HepG2 (cell line): Measurements from ENCODE around the gene RAB6B. TPM values are rescaled to one million over a fixed set of nuclear protein-coding genes. Genes with fewer than 3 reads are reported as not detected.

ENCODE experiments used
- ATAC-seq: fragments of 200-7000 bp; cut with Tn5 transposase; 3 replicates; pipeline ENCODE4 v1.9.1; 2020; ENCODE audit warnings: mild to moderate bottlenecking, moderate library complexity
- BruUV-seq: library from RNA; stranded (reverse); fragments of 400-500 nt; replicated peaks from 2 replicates; lab custom pipeline; 2021; lab: Mats Ljungman, UMichigan
- CTCF ChIA-PET: fragments of 300-600 bp; formaldehyde crosslinking; extraction: SDS; loops from one replicate; lab custom pipeline; 2021; ENCODE audit warnings: low total read pairs, inconsistent platforms, low intra/inter-chr PET ratio; lab: Yijun Ruan, JAX
- POLR2A ChIA-PET: fragments of 350-600 bp; sonication (Branson Sonifier 250); formaldehyde crosslinking; loops from one replicate; lab custom pipeline; 2020; ENCODE audit warnings: antibody characterized with exemption, inconsistent platforms; lab: Yijun Ruan, JAX
- DNase-seq: peaks from one replicate; pipeline ENCODE4 v3.0.0-alpha.2; 2015; ENCODE audit warnings: low spot score
- FAIRE-seq: peaks from 3 replicates; lab custom pipeline; 2011; peaks lifted over from hg19 to GRCh38; lab: Jason Lieb, UNC
- H2AFZ ChIP-seq: one replicate; pipeline ENCODE4 v1.6.1; 2011; ENCODE audit warnings: low read length, inconsistent platforms
- H3K27ac ChIP-seq: fragments of 300-600 bp; 3 replicates; pipeline ENCODE4 v1.8.0; 2011; ENCODE audit warnings: mixed run types, mild to moderate bottlenecking, mixed read lengths, low read length, inconsistent platforms; ENCODE audit not compliant: insufficient read depth; ENCODE audit errors: extremely low read length
- H3K27me3 ChIP-seq, 2 experiments: fragments of 200-600 bp in 1 of 2; 2 replicates in 1 of 2; 3 replicates in 1 of 2; pipeline versions ENCODE4 v1.6.0 to v1.8.0; 2011; ENCODE audit warnings: low read length in 2 of 2, mild to moderate bottlenecking in 2 of 2, moderate library complexity in 2 of 2, inconsistent platforms in 1 of 2; ENCODE audit not compliant: insufficient read depth in 2 of 2, control insufficient read depth in 1 of 2
- H3K36me3 ChIP-seq, 2 experiments: fragments of 200-600 bp in 1 of 2; replicated peaks in 1 of 2; 2 replicates in 1 of 2; 3 replicates in 1 of 2; pipeline versions ENCODE4 v1.5.1 to v1.8.0; 2011; ENCODE audit warnings: low read length in 2 of 2, inconsistent platforms in 1 of 2; ENCODE audit not compliant: insufficient read depth in 2 of 2, control insufficient read depth in 1 of 2
- H3K4me1 ChIP-seq: 2 replicates; pipeline ENCODE4 v1.5.1; 2012; ENCODE audit warnings: low read length, inconsistent platforms; ENCODE audit not compliant: insufficient read depth
- H3K4me2 ChIP-seq: 2 replicates; pipeline ENCODE4 v1.6.0; 2011; ENCODE audit warnings: low read depth, low read length, inconsistent platforms
- H3K4me3 ChIP-seq, 3 experiments: fragments of 200-600 bp in 1 of 3; sonication (generic), shearing (Covaris generic) in 1 of 3; replicated peaks in 1 of 3; 2 replicates each; pipeline ENCODE4 v1.5.1; 2011 to 2016; ENCODE audit warnings: low read length in 3 of 3, inconsistent platforms in 2 of 3, low read depth in 2 of 3, mild to moderate bottlenecking in 2 of 3, control low read depth in 1 of 3, mixed read lengths in 1 of 3; ENCODE audit not compliant: insufficient read depth in 1 of 3
- H3K79me2 ChIP-seq: one replicate; pipeline ENCODE4 v1.6.1; 2011; ENCODE audit warnings: low read length, inconsistent platforms; ENCODE audit not compliant: insufficient read depth
- H3K9ac ChIP-seq: 2 replicates; pipeline ENCODE4 v1.6.0; 2011; ENCODE audit warnings: mild to moderate bottlenecking, low read depth, low read length, inconsistent platforms; ENCODE audit not compliant: insufficient read depth
- H3K9me3 ChIP-seq: 2 replicates; pipeline ENCODE4 v1.5.1; 2012; ENCODE audit warnings: mild to moderate bottlenecking, low read length
- H4K20me1 ChIP-seq: 2 replicates; pipeline ENCODE4 v1.6.0; 2011; ENCODE audit warnings: inconsistent platforms, mild to moderate bottlenecking, low read length, moderate library complexity; ENCODE audit not compliant: insufficient read depth
- ARID5B ChIP-seq: IDR thresholded peaks from 2 replicates; pipeline ENCODE4 v1.4.0; 2020; ENCODE audit warnings: mild to moderate bottlenecking, missing genetic modification reagents
- HINFP ChIP-seq: sonication (generic); formaldehyde crosslinking; IDR thresholded peaks from 2 replicates; pipeline ENCODE4 v1.4.0; 2020; ENCODE audit warnings: low read depth, mild to moderate bottlenecking, missing genetic modification reagents
- HNRNPK ChIP-seq: fragments of 200-400 bp; formaldehyde crosslinking; IDR thresholded peaks from 2 replicates; pipeline ENCODE4 v1.6.1; 2018; ENCODE audit warnings: low read length, low read depth, moderate library complexity, mild to moderate bottlenecking; ENCODE audit not compliant: poor library complexity, severe bottlenecking
- KDM6A ChIP-seq: IDR thresholded peaks from 2 replicates; pipeline ENCODE4 v1.6.1; 2016; ENCODE audit warnings: low read depth
- LRRFIP1 ChIP-seq: sonication (generic); formaldehyde crosslinking; conservative IDR thresholded peaks from 2 replicates; pipeline ENCODE4 v1.4.0; 2020; ENCODE audit warnings: missing genetic modification reagents
- MYPOP ChIP-seq: sonication (generic); formaldehyde crosslinking; IDR thresholded peaks from 2 replicates; pipeline ENCODE4 v1.8.1; 2023; ENCODE audit warnings: mild to moderate bottlenecking, moderate library complexity, missing genetic modification reagents
- NAIF1 ChIP-seq: sonication (generic); formaldehyde crosslinking; IDR thresholded peaks from 2 replicates; pipeline ENCODE4 v1.5.0; 2020; ENCODE audit warnings: mild to moderate bottlenecking, missing genetic modification reagents, borderline replicate concordance
- NFE2 ChIP-seq: sonication (generic); formaldehyde crosslinking; IDR thresholded peaks from 2 replicates; pipeline ENCODE4 v1.4.0; 2020; ENCODE audit warnings: missing genetic modification reagents
- RXRA ChIP-seq: sonication (generic); formaldehyde crosslinking; IDR thresholded peaks from 2 replicates; pipeline ENCODE4 v1.5.1; 2020; ENCODE audit warnings: missing genetic modification reagents
- SIX4 ChIP-seq: sonication (generic); formaldehyde crosslinking; IDR thresholded peaks from 2 replicates; pipeline ENCODE4 v1.4.0; 2020; ENCODE audit warnings: missing genetic modification reagents
- TSC22D2 ChIP-seq: sonication (generic); formaldehyde crosslinking; IDR thresholded peaks from 2 replicates; pipeline ENCODE4 v1.5.1; 2020; ENCODE audit warnings: missing genetic modification reagents, mild to moderate bottlenecking, borderline replicate concordance
- ZBTB1 ChIP-seq: sonication (generic); formaldehyde crosslinking; IDR thresholded peaks from 2 replicates; pipeline ENCODE4 v1.4.0; 2020; ENCODE audit warnings: missing genetic modification reagents, borderline replicate concordance
- ZFP41 ChIP-seq: sonication (generic); formaldehyde crosslinking; IDR thresholded peaks from 2 replicates; pipeline ENCODE4 v1.4.0; 2020; ENCODE audit warnings: mild to moderate bottlenecking, missing genetic modification reagents, borderline replicate concordance
- ZNF362 ChIP-seq: sonication (generic); formaldehyde crosslinking; IDR thresholded peaks from 2 replicates; pipeline ENCODE4 v1.4.0; 2020; ENCODE audit warnings: missing genetic modification reagents, mild to moderate bottlenecking, borderline replicate concordance
- WGBS: methylation state at CpG from one replicate; pipeline ENCODE4 v1.1.6; 2017; ENCODE audit warnings: low lambda C conversion rate; 5-methylcytosine and 5-hydroxymethylcytosine counted together
- in situ Hi-C: cut with HindIII; loops from 2 replicates; pipeline ENCODE4 v1.10.0; 2017; ENCODE audit warnings: low pct_unique_long_range_greater_than_20kb; ENCODE audit not compliant: extremely low pct_ligation_motif_present
- intact Hi-C: fragments of 100-400 bp; cut with micrococcal nuclease; formaldehyde crosslinking; loops from one replicate; pipeline ENCODE4 v1.10.0; 2022; ENCODE audit not compliant: unreplicated experiment
- polyA plus RNA-seq, 8 experiments: library from polyadenylated mRNA; depleted of rRNA in 3 of 8; stranded (reverse) in 7 of 8; unstranded in 1 of 8; fragments of >200 nt; fragmentation: Illumina TruSeq in 4 of 8; extraction: Trizol in 4 of 8; gene quantifications; 2 replicates each; pipeline versions ENCODE4 v1.2.1 to v1.2.3, GENCODE V29; 2011 to 2016; ENCODE audit warnings: low read depth in 4 of 8, missing spikeins in 1 of 8, mixed read lengths in 1 of 8; ENCODE audit not compliant: insufficient read depth in 1 of 8
- total RNA-seq, 5 experiments: library from RNA; depleted of rRNA; stranded (reverse); fragments of >200 nt; fragmentation: Illumina TruSeq; extraction: Trizol; gene quantifications; 2 replicates each; pipeline ENCODE4 v1.2.3, GENCODE V29; 2016; ENCODE audit warnings: low read depth in 1 of 5

RAB6B gene
- total and polyA plus RNA-seq, 2 of the 13 experiments (the other 11 are each of a cell fraction or from before 2014, with no cell fraction given), result 0.16 TPM; not detected in 1

- ATAC-seq, result no peak
- no peaks in the 10 kb centered on the region for H3K36me3 ChIP-seq
- H3K4me1 ChIP-seq, result no peaks in the 10 kb centered on the region
- ChIA-PET CTCF (no interaction called here), POLR2A (no interaction called here)
- H3K4me3 ChIP-seq, result no peak overlapping the region
- H4K20me1 ChIP-seq, result no peaks in the 10 kb centered on the region
- no peak overlapping the region for H3K4me2 ChIP-seq
- H2AFZ ChIP-seq, result no peak overlapping the region
- H3K27me3 ChIP-seq, result peaks cover 7 to 41% of the 10 kb centered on the region in 2 experiments; a peak in 4 of 5 replicates
- intact Hi-C loops (no loop called here), in situ Hi-C loops (no loop called here)
- no peak for DNase-seq
- BruUV-seq, result no TSS peak
- H3K27ac ChIP-seq, result no peak overlapping the region
- H3K79me2 ChIP-seq, result no peaks in the 10 kb centered on the region
- FAIRE-seq, result no peak
- H3K9me3 ChIP-seq, result no peaks in the 10 kb centered on the region
- H3K9ac ChIP-seq, result no peak overlapping the region
- WGBS, result 14% methylated on average over 5 of the region's 5 CpGs
- TF ChIP-seq MYPOP (CRISPR knock-in tag), result no peak
- TF ChIP-seq HINFP, result no peak
- no peak for TF ChIP-seq HNRNPK
- TF ChIP-seq SIX4 (CRISPR knock-in tag), result no peak
- no peak for TF ChIP-seq ZNF362 (CRISPR knock-in tag)
- TF ChIP-seq ZFP41 (CRISPR knock-in tag), result no peak
- TF ChIP-seq RXRA (CRISPR knock-in tag), result no peak
- TF ChIP-seq NFE2, result no peak
- no peak for TF ChIP-seq LRRFIP1 (CRISPR knock-in tag)
- TF ChIP-seq TSC22D2 (CRISPR knock-in tag), result no peak
- TF ChIP-seq ZBTB1 (CRISPR knock-in tag), result no peak
- no peak for TF ChIP-seq NAIF1 (CRISPR knock-in tag)
- no peak for TF ChIP-seq ARID5B (CRISPR knock-in tag)
- no peak for TF ChIP-seq KDM6A (CRISPR knock-in tag)
These were observed 44.3 kb downstream of the RAB6B start for GRCh38 chr3:133851266-133851906.
